Astrocyte (in vitro differentiated cells and primary cell): Measurements from ENCODE around the gene OVOL3. TPM values are rescaled to one million over a fixed set of nuclear protein-coding genes. Genes with fewer than 3 reads are reported as not detected.

Experiments used
- DNase-seq: peaks from one replicate; pipeline ENCODE4 v3.0.0-alpha.2; 2010; ENCODE audit warnings: low read depth
- FAIRE-seq: peaks from 2 replicates; lab custom pipeline; 2011; peaks lifted over from hg19 to GRCh38; lab: Jason Lieb, UNC
- H2AFZ ChIP-seq: 2 replicates; pipeline ENCODE4 v1.6.0; 2012; ENCODE audit warnings: low read depth, low read length, inconsistent platforms
- H3K27ac ChIP-seq: 2 replicates; pipeline ENCODE4 v1.5.1; 2011; ENCODE audit warnings: low read depth, low read length, inconsistent platforms
- H3K27me3 ChIP-seq: 2 replicates; pipeline ENCODE4 v1.6.0; 2011; ENCODE audit warnings: low read length, inconsistent platforms; ENCODE audit not compliant: insufficient read depth
- H3K36me3 ChIP-seq: 2 replicates; pipeline ENCODE4 v1.5.1; 2011; ENCODE audit warnings: low read length, inconsistent platforms; ENCODE audit not compliant: insufficient read depth
- H3K4me1 ChIP-seq: 2 replicates; pipeline ENCODE4 v1.5.1; 2011; ENCODE audit warnings: low read length, inconsistent platforms; ENCODE audit not compliant: insufficient read depth
- H3K4me2 ChIP-seq: 2 replicates; pipeline ENCODE4 v1.6.0; 2012; ENCODE audit warnings: low read length, inconsistent platforms
- H3K4me3 ChIP-seq: 2 replicates; pipeline ENCODE4 v1.5.1; 2011; ENCODE audit warnings: low read depth, mild to moderate bottlenecking, low read length, inconsistent platforms; ENCODE audit not compliant: insufficient read depth
- H3K79me2 ChIP-seq: 2 replicates; pipeline ENCODE4 v1.6.0; 2012; ENCODE audit warnings: mild to moderate bottlenecking, low read length, inconsistent platforms; ENCODE audit not compliant: insufficient read depth
- H3K9ac ChIP-seq: 2 replicates; pipeline ENCODE4 v1.6.0; 2012; ENCODE audit warnings: mild to moderate bottlenecking, low read length, inconsistent platforms
- H3K9me3 ChIP-seq: 2 replicates; pipeline ENCODE4 v1.5.1; 2012; ENCODE audit warnings: low read depth, mild to moderate bottlenecking, low read length, inconsistent platforms; ENCODE audit not compliant: insufficient read depth
- H4K20me1 ChIP-seq: 2 replicates; pipeline ENCODE4 v1.6.0; 2012; ENCODE audit warnings: low read length, inconsistent platforms; ENCODE audit not compliant: insufficient read depth
- H3K27ac Mint-ChIP-seq: one replicate; pipeline ENCODE4 v1.8.0; 2021; ENCODE audit warnings: mild to moderate bottlenecking, mixed read lengths; ENCODE audit not compliant: unreplicated experiment
- H3K27me3 Mint-ChIP-seq: one replicate; pipeline ENCODE4 v1.8.0; 2021; ENCODE audit warnings: low read depth, mixed read lengths; ENCODE audit not compliant: unreplicated experiment
- H3K36me3 Mint-ChIP-seq: one replicate; pipeline ENCODE4 v1.8.0; 2021; ENCODE audit warnings: low read depth, mixed read lengths; ENCODE audit not compliant: unreplicated experiment
- H3K4me1 Mint-ChIP-seq: one replicate; pipeline ENCODE4 v1.8.0; 2021; ENCODE audit warnings: low read depth, mixed read lengths; ENCODE audit not compliant: unreplicated experiment
- H3K4me3 Mint-ChIP-seq: one replicate; pipeline ENCODE4 v1.8.0; 2021; ENCODE audit warnings: mild to moderate bottlenecking, moderate library complexity, mixed read lengths; ENCODE audit not compliant: unreplicated experiment
- H3K9me3 Mint-ChIP-seq: one replicate; pipeline ENCODE4 v1.8.0; 2021; ENCODE audit warnings: mild to moderate bottlenecking, mixed read lengths; ENCODE audit not compliant: unreplicated experiment
- CTCF ChIP-seq: IDR thresholded peaks from 2 replicates; pipeline ENCODE4 v1.5.1; 2011; ENCODE audit warnings: low read depth, mild to moderate bottlenecking, inconsistent platforms, low read length, moderate library complexity; ENCODE audit not compliant: insufficient read depth
- EZH2 ChIP-seq: IDR thresholded peaks from 2 replicates; pipeline ENCODE4 v1.6.1; 2012; ENCODE audit warnings: mild to moderate bottlenecking, low read length, inconsistent platforms; ENCODE audit not compliant: insufficient read depth
- total RNA-seq: library from RNA; stranded (reverse); gene quantifications from 2 replicates; pipeline ENCODE4 v1.2.1, GENCODE V29; 2021

The OVOL3 gene
- total RNA-seq, 1 donor from 2014 or later, result not detected

- Mint-ChIP-seq H3K27me3 (no peaks in the 10 kb centered on the region), H3K9me3 (peaks cover 3% of the 10 kb centered on the region), H3K27ac (no peak overlapping the region), H3K36me3 (peaks cover 37% of the 10 kb centered on the region), H3K4me3 (peak overlapping the region; percentile 40), H3K4me1 (peaks cover 6% of the 10 kb centered on the region)
- DNase-seq, result no peak
- no peak for FAIRE-seq
- Histone ChIP-seq H3K4me3 (no peak overlapping the region), H3K79me2 (peaks cover 59% of the 10 kb centered on the region), H3K27ac (no peak overlapping the region), H3K4me2 (no peak overlapping the region), H3K9ac (no peak overlapping the region), H3K4me1 (peaks cover 7% of the 10 kb centered on the region), H2AFZ (no peak overlapping the region), H3K36me3 (peaks cover 48% of the 10 kb centered on the region), H3K27me3 (no peaks in the 10 kb centered on the region), H3K9me3 (no peaks in the 10 kb centered on the region), H4K20me1 (peaks cover 66% of the 10 kb centered on the region)
- no peak for TF ChIP-seq CTCF
- no peak for TF ChIP-seq EZH2
Observed at GRCh38 chr19:36144624-36145023, 33.7 kb downstream of the OVOL3 start.

- Histone ChIP-seq H3K9ac (no peak overlapping the region), H3K4me2 (no peak overlapping the region), H2AFZ (no peak overlapping the region), H3K36me3 (peaks cover 32% of the 10 kb centered on the region), H3K27me3 (no peaks in the 10 kb centered on the region), H3K4me1 (no peaks in the 10 kb centered on the region), H3K27ac (no peak overlapping the region), H4K20me1 (peaks cover 62% of the 10 kb centered on the region), H3K4me3 (no peak overlapping the region), H3K79me2 (peaks cover 19% of the 10 kb centered on the region), H3K9me3 (no peaks in the 10 kb centered on the region)
- H3K9me3 Mint-ChIP-seq, result no peaks in the 10 kb centered on the region
- FAIRE-seq, result no peak
- H3K4me3 Mint-ChIP-seq, result no peak overlapping the region
- DNase-seq, result no peak
- no peaks in the 10 kb centered on the region for H3K27me3 Mint-ChIP-seq
- H3K4me1 Mint-ChIP-seq, result no peaks in the 10 kb centered on the region
- TF ChIP-seq EZH2 (no peak), CTCF (no peak)
- peaks cover 33% of the 10 kb centered on the region for H3K36me3 Mint-ChIP-seq
- H3K27ac Mint-ChIP-seq, result no peak overlapping the region
Observed at GRCh38 chr19:36149673-36150406, 38.9 kb downstream of the OVOL3 start.

DNA sequence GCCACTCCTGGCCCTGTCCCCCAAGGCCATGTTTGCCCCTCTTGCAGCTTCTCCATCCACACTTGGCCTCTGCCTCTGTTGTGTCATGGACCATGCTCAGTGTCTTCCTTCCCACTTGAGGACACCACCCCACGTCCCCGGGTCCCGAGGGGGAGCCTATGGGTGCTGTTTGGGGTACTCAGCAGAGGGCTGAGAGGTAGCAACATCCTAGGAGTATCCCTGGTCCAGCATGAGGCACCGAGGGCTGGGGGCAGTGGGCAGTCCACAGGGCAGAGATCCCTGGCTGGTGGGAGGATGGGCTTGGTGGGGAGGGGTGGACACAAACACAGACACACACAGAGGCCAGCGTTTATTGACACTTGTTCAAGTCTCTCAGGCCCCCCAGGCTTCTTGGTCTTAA lies 39.6 kb downstream of the OVOL3 start:
- Histone ChIP-seq H3K27me3 (no peaks in the 10 kb centered on the region), H4K20me1 (peaks cover 55% of the 10 kb centered on the region), H3K9me3 (no peaks in the 10 kb centered on the region), H3K9ac (no peak overlapping the region), H2AFZ (no peak overlapping the region), H3K79me2 (peaks cover 14% of the 10 kb centered on the region), H3K27ac (no peak overlapping the region), H3K4me2 (no peak overlapping the region), H3K4me3 (no peak overlapping the region), H3K36me3 (peaks cover 29% of the 10 kb centered on the region), H3K4me1 (no peaks in the 10 kb centered on the region)
- H3K9me3 Mint-ChIP-seq, result no peaks in the 10 kb centered on the region
- DNase-seq (no peak), FAIRE-seq (no peak)
- peaks cover 3% of the 10 kb centered on the region for H3K4me1 Mint-ChIP-seq
- TF ChIP-seq EZH2, result no peak
- TF ChIP-seq CTCF, result no peak
- H3K4me3 Mint-ChIP-seq, result no peak overlapping the region
- peaks cover 36% of the 10 kb centered on the region for H3K36me3 Mint-ChIP-seq
- no peak overlapping the region for H3K27ac Mint-ChIP-seq
- H3K27me3 Mint-ChIP-seq, result no peaks in the 10 kb centered on the region
